Activated naive CD4-positive, alpha-beta T cell treated with anti-CD3 and anti-CD28 coated beads, Interleukin-2, amount 10 ng/mL, durations not matched to agents 7 days and 5 days (primary cell): ENCODE data around the gene DTL.
A peak's percentile ranks its signal among the peaks of the same experiment; 100 is the strongest.

Source experiments
- CTCF ChIA-PET: fragments of 350-600 bp; sonication (Branson Sonifier 250); formaldehyde crosslinking; loops from one replicate; lab custom pipeline; 2021; ENCODE audit warnings: antibody characterized with exemption; lab: Charles Lee
- DNase-seq: peaks from one replicate; pipeline ENCODE4 v3.0.0-alpha.2; 2020
- H3K27ac Mint-ChIP-seq: one replicate; pipeline ENCODE4 v1.8.0; 2021; ENCODE audit warnings: mild to moderate bottlenecking, moderate library complexity, mixed read lengths
- H3K27me3 Mint-ChIP-seq: one replicate; pipeline ENCODE4 v1.8.0; 2021; ENCODE audit warnings: mild to moderate bottlenecking, mixed read lengths
- H3K36me3 Mint-ChIP-seq: one replicate; pipeline ENCODE4 v1.8.0; 2021; ENCODE audit warnings: mixed read lengths
- H3K4me1 Mint-ChIP-seq: one replicate; pipeline ENCODE4 v1.8.0; 2021; ENCODE audit warnings: mixed read lengths
- H3K4me3 Mint-ChIP-seq: one replicate; pipeline ENCODE4 v1.8.0; 2021; ENCODE audit warnings: mild to moderate bottlenecking, moderate library complexity, mixed read lengths
- H3K9me3 Mint-ChIP-seq: one replicate; pipeline ENCODE4 v1.8.0; 2021; ENCODE audit warnings: mixed read lengths

The DTL gene

GRCh38 chr1:212111536-212111935 lies 76.0 kb downstream of the DTL start:
- Mint-ChIP-seq H3K36me3 (peaks cover 10% of the 10 kb centered on the region), H3K9me3 (no peaks in the 10 kb centered on the region), H3K4me3 (no peak overlapping the region), H3K4me1 (peaks cover 10% of the 10 kb centered on the region), H3K27me3 (no peaks in the 10 kb centered on the region), H3K27ac (no peak overlapping the region)
- CTCF ChIA-PET, result interaction anchor here (0.6 to 1.4 kb wide), 3 partner anchors 8 to 345 kb away, joined by 3 to 5 read pairs (median 3); no protein-coding TSS in a partner anchor
- DNase-seq, result no peak

DNA sequence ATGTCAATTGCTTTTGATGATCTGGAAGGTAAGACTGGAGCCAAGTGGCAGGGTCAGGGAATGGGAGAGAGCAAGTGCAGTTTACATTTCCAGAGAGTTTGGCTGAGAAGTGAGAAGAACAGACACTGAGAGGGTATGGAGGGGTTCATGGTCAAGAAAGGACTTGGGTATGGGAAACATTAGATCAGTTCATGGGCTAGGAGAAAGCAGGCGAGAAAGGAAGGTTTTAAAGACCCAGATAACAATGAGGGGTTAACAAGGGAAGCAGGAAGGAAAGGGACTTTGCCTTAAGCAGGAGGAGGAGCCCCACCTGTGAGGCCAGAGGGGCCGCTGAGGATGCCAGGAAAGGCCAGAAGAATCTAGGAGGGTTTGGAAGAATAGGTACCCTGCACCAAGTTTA lies 78.2 kb downstream of the DTL start:
- Mint-ChIP-seq H3K9me3 (no peaks in the 10 kb centered on the region), H3K27me3 (no peaks in the 10 kb centered on the region)
- CTCF ChIA-PET, result no interaction called here

DNA sequence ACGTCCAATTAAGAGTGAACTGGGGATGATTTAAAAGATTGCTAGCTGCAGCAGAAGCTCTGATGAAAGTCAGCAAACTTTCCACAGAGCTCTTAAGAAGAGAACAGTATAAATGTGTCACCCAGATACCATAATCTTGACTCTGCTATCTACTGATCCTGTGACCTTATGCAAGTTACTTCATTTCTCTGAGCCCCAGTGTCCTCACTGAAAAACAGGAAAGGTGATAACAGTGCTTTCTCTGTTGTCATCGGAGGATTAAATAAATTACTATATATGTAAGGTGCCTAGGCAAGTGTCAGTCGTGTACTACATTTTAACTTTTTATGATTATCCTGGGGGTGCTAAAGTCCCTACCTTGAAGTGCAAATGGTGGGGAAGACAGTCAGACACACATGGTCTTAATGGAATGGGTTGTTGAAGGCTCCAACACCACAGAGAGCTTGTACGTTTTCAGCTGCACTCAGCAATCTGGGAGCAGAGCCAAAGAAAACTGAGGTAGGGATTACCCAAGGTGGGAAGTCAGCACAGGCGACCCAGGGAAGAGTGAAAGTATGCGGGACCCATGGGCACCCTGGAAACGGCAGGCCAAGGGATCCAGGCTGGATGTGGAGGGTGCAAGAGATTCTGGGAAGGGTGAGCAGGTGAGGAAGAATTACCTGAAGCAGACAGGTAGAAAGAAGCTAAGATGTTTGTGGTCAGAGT lies 82.8 kb downstream of the DTL start:
- Mint-ChIP-seq H3K9me3 (no peaks in the 10 kb centered on the region), H3K27me3 (no peaks in the 10 kb centered on the region), H3K4me3 (no peak overlapping the region), H3K36me3 (peaks cover 10% of the 10 kb centered on the region), H3K27ac (peak overlapping the region; percentile 4), H3K4me1 (no peaks in the 10 kb centered on the region)
- DNase-seq, result no peak
- CTCF ChIA-PET, result interaction anchor here (1.0 kb wide), 1 partner anchor 55 kb away, joined by 3 read pairs; no protein-coding TSS in a partner anchor

More for the DNA sequence above, 78.2 kb downstream of the DTL start:
- peaks cover 8% of the 10 kb centered on the region for H3K36me3 Mint-ChIP-seq
- no peak overlapping the region for H3K4me3 Mint-ChIP-seq
- DNase-seq, result no peak
- no peak overlapping the region for H3K27ac Mint-ChIP-seq
- no peaks in the 10 kb centered on the region for H3K4me1 Mint-ChIP-seq

DNA sequence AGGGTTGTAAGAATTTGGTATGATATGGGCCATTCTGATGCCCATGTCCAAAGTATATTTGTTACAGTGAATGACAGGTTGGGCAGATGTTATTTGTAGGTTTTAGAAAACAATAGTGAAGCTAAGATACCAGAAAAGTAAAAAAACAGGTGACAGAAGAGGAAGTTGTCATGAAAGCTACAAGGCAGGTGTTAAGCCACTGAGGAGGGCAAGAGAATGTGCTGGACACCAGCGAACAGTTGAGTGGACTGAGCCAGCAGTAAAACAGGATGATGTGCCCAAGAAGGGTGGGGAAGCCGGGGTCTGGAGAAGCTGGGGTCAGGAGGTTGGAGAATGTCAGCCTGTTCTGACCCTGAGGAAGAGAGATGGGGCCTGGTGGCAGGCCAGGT lies 83.3 kb downstream of the DTL start:
- no peak overlapping the region for H3K27ac Mint-ChIP-seq

GRCh38 chr1:212119397-212119837 lies 83.9 kb downstream of the DTL start:
- Mint-ChIP-seq H3K9me3 (no peaks in the 10 kb centered on the region), H3K27ac (no peak overlapping the region), H3K36me3 (peaks cover 8% of the 10 kb centered on the region), H3K4me1 (no peaks in the 10 kb centered on the region), H3K27me3 (no peaks in the 10 kb centered on the region), H3K4me3 (no peak overlapping the region)
- no peak for DNase-seq
- CTCF ChIA-PET, result interaction anchor here (1.1 to 1.5 kb wide), 3 partner anchors 8 to 336 kb away, joined by 3 to 4 read pairs (median 3); no protein-coding TSS in a partner anchor

More for the DNA sequence above, 83.3 kb downstream of the DTL start:
- Mint-ChIP-seq H3K27me3 (no peaks in the 10 kb centered on the region), H3K36me3 (peaks cover 10% of the 10 kb centered on the region), H3K4me1 (no peaks in the 10 kb centered on the region), H3K4me3 (no peak overlapping the region), H3K9me3 (no peaks in the 10 kb centered on the region)
- CTCF ChIA-PET, result interaction anchor here (1.5 kb wide), 1 partner anchor 7 kb away, joined by 3 read pairs; no protein-coding TSS in a partner anchor
- DNase-seq, result no peak

GRCh38 chr1:212119863-212120262 lies 84.3 kb downstream of the DTL start:
- Mint-ChIP-seq H3K36me3 (peaks cover 8% of the 10 kb centered on the region), H3K27ac (no peak overlapping the region), H3K27me3 (no peaks in the 10 kb centered on the region), H3K9me3 (no peaks in the 10 kb centered on the region), H3K4me1 (peaks cover 3% of the 10 kb centered on the region), H3K4me3 (no peak overlapping the region)
- no peak for DNase-seq
- CTCF ChIA-PET, result interaction anchor here (1.1 to 1.5 kb wide), 3 partner anchors 8 to 336 kb away, joined by 3 to 4 read pairs (median 3); no protein-coding TSS in a partner anchor

- Mint-ChIP-seq H3K4me1 (peaks cover 12% of the 10 kb centered on the region), H3K27me3 (no peaks in the 10 kb centered on the region), H3K4me3 (no peak overlapping the region), H3K9me3 (no peaks in the 10 kb centered on the region), H3K36me3 (peaks cover 11% of the 10 kb centered on the region), H3K27ac (no peak overlapping the region)
- CTCF ChIA-PET, result no interaction called here
- DNase-seq, result no peak
Observed at GRCh38 chr1:212121779-212122178, 86.2 kb downstream of the DTL start.

GRCh38 chr1:212124690-212125582 lies 89.4 kb downstream of the DTL start:
- H3K4me3 Mint-ChIP-seq, result no peak overlapping the region
- no peak overlapping the region for H3K27ac Mint-ChIP-seq
- CTCF ChIA-PET, result no interaction called here

DNA sequence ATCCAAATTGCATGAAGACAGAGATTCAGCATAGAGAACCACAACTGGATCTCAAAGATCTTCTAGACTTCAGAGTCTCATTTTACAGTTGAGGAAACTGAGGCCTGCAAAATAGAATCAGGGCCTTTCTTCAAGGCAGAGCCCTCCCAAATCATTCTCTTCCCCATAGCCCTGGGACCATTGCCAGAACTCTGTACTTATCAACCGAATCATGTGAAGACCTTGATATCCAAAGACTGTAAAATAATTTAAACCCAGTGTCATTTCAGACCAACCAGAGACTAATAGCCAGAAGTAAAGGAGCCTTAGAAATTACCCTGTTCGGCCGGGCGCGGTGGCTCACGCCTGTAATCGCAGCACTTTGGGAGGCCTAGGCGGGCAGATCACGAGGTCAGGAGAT lies 90.1 kb downstream of the DTL start:
- no peak overlapping the region for H3K4me3 Mint-ChIP-seq
- H3K36me3 Mint-ChIP-seq, result peaks cover 30% of the 10 kb centered on the region
- no peaks in the 10 kb centered on the region for H3K27me3 Mint-ChIP-seq
- CTCF ChIA-PET, result no interaction called here
- H3K4me1 Mint-ChIP-seq, result peaks cover 12% of the 10 kb centered on the region
- no peaks in the 10 kb centered on the region for H3K9me3 Mint-ChIP-seq
- H3K27ac Mint-ChIP-seq, result no peak overlapping the region
- DNase-seq, result no peak

More at GRCh38 chr1:212124690-212125582, 89.4 kb downstream of the DTL start:
- peaks cover 12% of the 10 kb centered on the region for H3K4me1 Mint-ChIP-seq
- peak; percentile 48 for DNase-seq
- peaks cover 24% of the 10 kb centered on the region for H3K36me3 Mint-ChIP-seq
- H3K27me3 Mint-ChIP-seq, result no peaks in the 10 kb centered on the region
- H3K9me3 Mint-ChIP-seq, result no peaks in the 10 kb centered on the region

GRCh38 chr1:212127221-212127620 lies 91.7 kb downstream of the DTL start:
- CTCF ChIA-PET, result no interaction called here
- no peaks in the 10 kb centered on the region for H3K9me3 Mint-ChIP-seq

DNA sequence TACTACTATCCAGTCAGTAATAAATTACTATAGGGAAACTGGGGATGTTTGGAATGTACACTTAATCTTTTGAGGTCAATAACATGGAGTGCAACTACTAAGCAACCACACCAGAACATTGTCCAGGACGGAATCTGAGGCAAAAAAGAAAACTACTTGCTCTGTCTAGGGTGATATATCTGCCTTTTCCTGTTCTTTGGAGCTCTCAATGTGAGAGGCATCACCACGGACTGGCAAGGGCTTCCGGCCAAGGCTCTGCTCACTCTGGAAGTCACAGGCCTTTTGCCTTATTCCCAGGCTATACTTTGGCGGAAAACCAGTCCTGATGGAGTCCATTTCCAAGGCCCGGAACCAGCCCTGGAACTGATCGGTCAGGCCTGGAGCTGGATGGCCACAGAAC lies 94.2 kb downstream of the DTL start:
- CTCF ChIA-PET, result no interaction called here
- DNase-seq, result no peak

More at GRCh38 chr1:212127221-212127620, 91.7 kb downstream of the DTL start:
- Mint-ChIP-seq H3K27me3 (no peaks in the 10 kb centered on the region), H3K4me1 (peaks cover 12% of the 10 kb centered on the region), H3K27ac (no peak overlapping the region), H3K36me3 (peaks cover 39% of the 10 kb centered on the region), H3K4me3 (no peak overlapping the region)
- no peak for DNase-seq

DNA sequence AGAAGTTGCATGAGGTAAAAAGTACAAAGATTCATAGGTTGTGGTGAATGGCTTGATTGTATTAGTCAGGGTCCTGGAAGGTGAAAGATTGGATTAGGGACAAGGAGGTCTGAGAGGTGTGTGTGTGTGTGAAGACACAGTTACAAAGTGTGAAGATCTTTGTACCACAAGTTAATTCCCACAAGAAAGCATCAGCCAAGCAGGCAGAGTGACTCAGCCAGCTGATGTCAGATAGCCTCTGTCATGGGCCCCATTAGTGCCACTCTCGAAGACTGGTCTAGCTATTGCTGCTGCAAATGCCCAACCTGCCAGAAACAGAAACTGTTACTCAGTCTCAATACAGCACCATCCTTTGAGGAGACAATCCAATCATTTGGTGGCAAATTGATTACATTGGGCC lies 96.5 kb downstream of the DTL start:
- Mint-ChIP-seq H3K27me3 (no peaks in the 10 kb centered on the region), H3K9me3 (peaks cover 5% of the 10 kb centered on the region), H3K4me3 (no peak overlapping the region), H3K27ac (no peak overlapping the region), H3K36me3 (peaks cover 53% of the 10 kb centered on the region), H3K4me1 (no peaks in the 10 kb centered on the region)
- CTCF ChIA-PET, result no interaction called here
- DNase-seq, result no peak

More for the DNA sequence above, 94.2 kb downstream of the DTL start:
- Mint-ChIP-seq H3K27me3 (no peaks in the 10 kb centered on the region), H3K4me1 (peaks cover 10% of the 10 kb centered on the region), H3K4me3 (no peak overlapping the region), H3K36me3 (peaks cover 51% of the 10 kb centered on the region), H3K9me3 (peaks cover 3% of the 10 kb centered on the region), H3K27ac (no peak overlapping the region)

GRCh38 chr1:212133319-212133718 lies 97.8 kb downstream of the DTL start:
- no peaks in the 10 kb centered on the region for H3K4me1 Mint-ChIP-seq
- H3K27ac Mint-ChIP-seq, result no peak overlapping the region
- no peak overlapping the region for H3K4me3 Mint-ChIP-seq
- H3K36me3 Mint-ChIP-seq, result peaks cover 47% of the 10 kb centered on the region
- no peak for DNase-seq
- H3K9me3 Mint-ChIP-seq, result peaks cover 5% of the 10 kb centered on the region
- H3K27me3 Mint-ChIP-seq, result no peaks in the 10 kb centered on the region
- CTCF ChIA-PET, result no interaction called here

DNA sequence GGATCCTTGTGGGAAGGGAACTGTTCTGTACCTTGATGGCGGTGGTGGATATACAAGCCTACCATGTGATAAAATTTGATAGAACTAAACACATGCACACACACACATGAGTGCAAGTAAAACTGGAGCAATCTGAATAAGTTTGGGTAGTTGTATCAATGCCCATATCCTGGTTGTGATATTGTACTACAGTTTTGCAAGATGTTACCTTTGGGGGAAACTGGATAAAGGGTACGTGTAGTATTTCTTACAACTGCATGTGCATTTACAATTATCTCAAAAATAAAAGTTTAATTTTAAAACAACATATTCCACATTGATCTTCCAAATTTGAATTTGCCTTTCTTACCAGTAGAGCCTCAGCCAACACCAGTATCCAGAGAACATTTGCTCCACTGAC lies 99.6 kb downstream of the DTL start:
- Mint-ChIP-seq H3K36me3 (peaks cover 31% of the 10 kb centered on the region), H3K27me3 (no peaks in the 10 kb centered on the region), H3K27ac (no peak overlapping the region), H3K4me1 (no peaks in the 10 kb centered on the region), H3K9me3 (peaks cover 5% of the 10 kb centered on the region), H3K4me3 (no peak overlapping the region)
- DNase-seq, result no peak
- CTCF ChIA-PET, result no interaction called here
